HG03469 (cell line): ENCODE results near the gene SMAD3.
"Not testable (repeated sequence)": the region's sequence is repeated elsewhere in the genome, so short reads cannot be mapped to it uniquely, and the experiment has no call there.

ENCODE experiments used
- ATAC-seq: cut with Tn5 transposase; IDR thresholded peaks from one replicate; pipeline ENCODE4 v1.9.1; 2021; ENCODE audit warnings: mild to moderate bottlenecking, moderate library complexity, moderate number of reproducible peaks; ENCODE audit not compliant: unreplicated experiment

The SMAD3 gene

DNA sequence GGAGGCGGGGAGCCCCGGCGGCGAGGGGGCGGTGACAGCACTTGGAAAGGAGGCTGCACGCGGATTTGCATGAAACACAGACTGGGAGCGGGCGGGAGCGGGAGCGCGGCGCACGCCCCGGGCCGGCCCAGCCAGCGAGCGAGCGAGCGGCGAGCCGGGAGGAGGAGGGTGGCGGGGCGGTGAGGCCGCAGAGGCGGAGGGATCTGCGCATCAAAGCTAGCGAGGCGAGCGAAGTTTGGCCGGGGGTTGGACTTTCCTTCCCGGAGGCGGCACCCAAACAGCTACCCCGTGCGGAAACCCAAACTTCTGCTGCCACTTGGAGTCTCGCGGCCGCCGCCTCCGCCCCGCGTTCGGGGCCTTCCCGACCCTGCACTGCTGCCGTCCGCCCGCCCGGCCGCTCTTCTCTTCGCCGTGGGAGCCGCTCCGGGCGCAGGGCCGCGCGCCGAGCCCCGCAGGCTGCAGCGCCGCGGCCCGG is at the start of gene SMAD3:
Gene SMAD3, plus strand, starts transcription at position 72 of the 475 bp plus-strand sequence. CDS start 553 bp downstream, outside the sequence.
- ATAC-seq: no peak

DNA sequence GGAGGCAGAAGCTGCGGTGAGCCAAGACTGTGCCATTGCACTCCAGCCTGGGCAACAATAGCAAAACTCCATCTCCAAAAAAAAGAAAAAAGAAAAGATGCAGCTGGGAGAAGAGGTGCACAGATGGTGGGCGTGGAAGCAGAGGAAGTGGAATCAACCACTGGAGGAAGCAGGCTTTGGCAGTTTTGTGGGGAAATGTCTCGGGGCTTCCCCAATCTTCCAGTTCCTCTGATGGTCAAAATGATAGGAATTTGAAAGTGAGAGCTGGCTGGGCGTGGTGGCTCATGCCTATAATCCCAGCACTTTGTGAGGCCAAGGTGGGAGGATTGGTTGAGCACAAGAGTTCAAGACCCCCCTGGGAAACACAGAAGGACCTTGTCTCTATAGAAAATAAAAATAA is 48.1 kb upstream of the SMAD3 start:
- no peak for ATAC-seq

DNA sequence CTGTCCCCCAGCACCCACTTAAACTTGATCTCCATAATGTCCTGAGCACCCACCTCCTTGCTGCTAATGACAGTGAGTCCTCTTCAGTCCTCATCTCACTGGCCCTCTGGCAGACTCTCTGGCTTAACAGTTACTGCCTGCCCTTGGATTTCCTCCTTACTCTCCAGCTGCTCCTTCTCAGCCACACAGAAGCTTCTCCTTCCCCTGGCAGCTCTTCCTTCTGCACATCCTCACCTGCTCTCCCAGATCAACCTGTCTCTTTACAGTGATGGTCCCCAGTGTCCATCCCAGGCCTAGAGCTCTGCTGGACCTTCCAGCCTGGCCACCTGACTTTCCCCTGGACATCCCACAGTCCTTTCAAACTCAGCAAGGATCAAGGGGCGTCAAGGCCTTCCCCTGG is 47.4 kb upstream of the SMAD3 start:
- no peak for ATAC-seq

DNA sequence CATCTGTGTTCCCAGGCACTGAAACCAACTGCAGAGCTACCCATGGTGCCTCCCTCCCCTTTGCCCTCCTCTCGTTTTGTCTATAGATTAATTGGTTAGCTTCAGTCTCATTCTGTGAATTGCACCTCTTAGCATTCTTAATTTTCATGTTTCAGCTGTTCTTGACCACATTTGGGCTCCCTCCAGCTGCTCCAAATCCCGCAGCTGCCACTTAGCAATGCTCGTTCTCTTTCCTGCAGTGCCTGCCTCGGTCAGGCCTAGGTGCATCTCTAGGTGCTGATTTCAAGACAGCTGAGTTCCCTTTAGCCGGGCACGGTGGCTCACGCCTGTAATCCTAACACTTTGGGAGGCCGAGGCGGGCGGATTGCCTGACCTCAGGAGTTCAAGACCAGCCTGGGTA is 47.0 kb upstream of the SMAD3 start:
- ATAC-seq: no peak

DNA sequence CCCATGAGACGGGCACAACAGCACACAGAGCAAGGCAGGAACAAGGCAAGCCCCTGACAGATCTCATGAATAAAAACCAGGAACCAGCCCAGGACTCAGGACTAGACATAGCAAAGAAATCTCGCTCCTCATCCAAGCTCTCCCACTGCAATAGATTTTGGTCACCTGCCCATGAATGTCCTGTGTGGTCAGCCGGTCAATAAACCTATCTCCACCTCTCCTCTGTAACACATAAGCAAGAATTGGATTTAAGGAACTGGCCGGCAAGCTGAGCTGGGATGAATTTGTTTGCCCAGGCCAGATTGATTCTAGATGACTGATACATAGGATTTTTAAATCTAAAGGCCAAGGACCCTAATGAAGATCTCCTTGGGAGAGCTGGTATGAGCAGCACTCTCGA is 46.3 kb upstream of the SMAD3 start:
- ATAC-seq: no peak

DNA sequence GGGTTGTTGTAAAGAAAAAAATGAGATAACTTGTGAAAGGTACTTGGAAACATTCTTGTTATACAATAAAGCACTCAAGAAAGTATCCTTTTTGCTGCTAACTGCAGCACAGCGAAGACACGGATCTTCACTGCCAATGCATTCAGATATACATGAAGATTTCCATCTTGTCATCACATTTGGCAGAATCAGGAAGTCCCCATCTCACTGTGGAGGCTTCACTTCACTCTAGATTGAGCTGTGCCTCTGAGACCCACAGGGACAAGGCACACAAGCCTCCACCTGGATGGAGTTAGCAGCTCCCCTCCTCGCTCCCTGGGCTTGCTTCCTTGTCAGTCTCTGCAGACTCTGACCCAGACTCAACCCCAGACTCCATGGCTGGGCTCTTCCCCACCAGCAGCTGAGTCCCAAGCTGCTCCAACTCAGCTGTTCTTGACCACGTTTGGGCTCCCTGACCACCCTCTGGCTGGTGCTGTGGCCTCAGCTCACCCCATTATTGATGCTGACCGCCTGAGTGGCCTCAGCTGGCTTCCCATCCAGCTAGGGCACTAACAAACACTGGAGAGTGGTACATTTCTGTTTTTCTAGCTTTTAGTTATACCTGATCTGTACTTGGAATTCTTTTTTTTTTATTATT is 45.4 kb upstream of the SMAD3 start:
- no peak for ATAC-seq

DNA sequence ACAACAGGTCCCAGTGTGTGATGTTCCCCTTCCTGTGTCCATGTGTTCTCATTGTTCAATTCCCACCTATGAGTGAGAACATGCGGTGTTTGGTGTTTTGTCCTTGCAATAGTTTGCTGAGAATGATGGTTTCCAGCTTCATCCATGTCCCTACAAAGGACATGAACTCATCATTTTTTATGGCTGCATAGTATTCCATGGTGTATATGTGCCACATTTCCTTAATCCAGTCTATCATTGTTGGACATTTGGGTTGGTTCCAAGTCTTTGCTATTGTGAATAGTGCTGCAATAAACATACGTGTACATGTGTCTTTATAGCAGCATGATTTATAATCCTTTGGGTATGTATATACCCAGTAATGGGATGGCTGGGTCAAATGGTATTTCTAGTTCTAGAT is 44.7 kb upstream of the SMAD3 start:
- ATAC-seq: not testable (repeated sequence)

DNA sequence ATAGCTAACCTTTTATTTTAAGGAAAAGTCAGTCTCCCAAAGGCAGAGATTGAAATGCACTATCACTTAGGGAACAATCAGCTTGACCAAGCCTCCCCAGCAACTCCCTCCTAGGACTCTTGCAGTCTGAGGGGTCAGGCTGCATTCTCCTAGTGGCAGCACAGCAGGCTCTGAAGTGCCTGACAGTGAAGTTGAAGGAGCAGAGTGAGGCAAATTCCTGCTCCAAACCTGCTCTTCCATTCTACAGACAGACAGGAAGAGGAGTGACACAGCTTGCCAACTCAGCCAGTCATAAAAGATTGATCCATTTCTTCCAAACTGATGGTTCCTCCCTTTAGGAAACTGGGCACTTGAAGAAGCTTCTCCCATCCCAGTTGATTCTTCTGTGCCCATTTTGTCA is 43.9 kb upstream of the SMAD3 start:
- ATAC-seq: no peak

DNA sequence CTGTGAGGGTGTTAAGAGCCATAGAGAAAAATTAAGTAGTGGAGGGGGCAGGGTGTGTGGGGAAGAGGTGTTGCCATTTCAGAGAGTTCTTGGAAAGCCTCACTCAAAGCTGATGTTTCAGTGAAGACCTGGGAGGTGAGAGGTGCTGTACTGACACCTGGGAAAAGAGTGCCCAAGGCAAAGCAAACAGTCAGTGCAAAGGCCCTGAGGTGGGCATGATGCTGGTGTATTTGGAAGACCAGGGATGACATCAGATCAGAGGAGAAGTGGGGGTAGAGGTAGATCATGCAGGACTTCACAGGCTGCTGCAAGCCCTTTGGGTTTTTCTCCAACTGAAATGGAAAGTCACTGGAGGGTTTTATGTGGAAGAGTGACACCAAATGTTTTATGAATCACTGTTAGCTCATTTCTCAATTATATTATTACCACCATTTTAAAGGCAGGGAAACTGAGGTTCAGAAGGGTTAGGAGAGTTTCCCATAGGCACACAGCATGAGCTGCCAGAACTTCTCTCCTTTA is 42.8 kb upstream of the SMAD3 start:
- ATAC-seq: no peak

DNA sequence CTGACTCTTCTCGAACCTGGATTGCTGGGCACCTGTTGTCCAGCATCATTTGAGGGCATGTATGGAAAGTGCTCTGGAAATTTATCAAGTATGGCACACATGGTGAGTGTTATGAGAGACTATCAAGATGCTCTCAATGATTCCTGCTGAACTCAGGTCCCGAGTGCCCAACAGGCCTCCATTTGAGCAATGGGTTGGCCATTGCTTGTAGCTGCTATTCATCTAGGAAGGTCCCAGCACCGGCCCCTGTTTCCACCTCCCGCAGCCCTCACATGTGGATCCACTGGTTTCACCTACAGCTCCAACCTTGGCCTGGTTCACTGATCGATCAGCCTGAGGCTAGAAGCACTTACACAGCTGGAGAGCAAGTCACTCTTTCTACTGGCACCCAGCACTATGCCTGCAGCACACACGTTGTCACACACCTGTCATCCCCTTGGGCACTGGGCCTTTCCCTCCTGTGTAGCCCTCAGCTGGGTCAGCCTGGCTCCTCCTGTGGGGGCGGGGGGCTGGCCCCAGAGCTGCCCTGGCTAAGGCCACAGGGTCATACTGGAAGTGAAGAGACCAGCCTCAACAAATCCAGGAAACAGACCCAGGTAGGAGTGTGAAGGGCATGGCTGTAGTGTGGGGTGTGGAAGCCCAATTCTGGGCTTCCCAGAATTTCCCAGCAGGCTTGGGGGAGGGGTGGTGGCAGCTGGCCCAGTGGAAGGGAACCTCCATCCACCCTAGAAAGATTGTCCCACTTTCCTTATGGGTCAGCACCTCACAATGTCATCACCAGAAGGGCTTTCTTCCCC is 41.7 kb upstream of the SMAD3 start:
- no peak for ATAC-seq

DNA sequence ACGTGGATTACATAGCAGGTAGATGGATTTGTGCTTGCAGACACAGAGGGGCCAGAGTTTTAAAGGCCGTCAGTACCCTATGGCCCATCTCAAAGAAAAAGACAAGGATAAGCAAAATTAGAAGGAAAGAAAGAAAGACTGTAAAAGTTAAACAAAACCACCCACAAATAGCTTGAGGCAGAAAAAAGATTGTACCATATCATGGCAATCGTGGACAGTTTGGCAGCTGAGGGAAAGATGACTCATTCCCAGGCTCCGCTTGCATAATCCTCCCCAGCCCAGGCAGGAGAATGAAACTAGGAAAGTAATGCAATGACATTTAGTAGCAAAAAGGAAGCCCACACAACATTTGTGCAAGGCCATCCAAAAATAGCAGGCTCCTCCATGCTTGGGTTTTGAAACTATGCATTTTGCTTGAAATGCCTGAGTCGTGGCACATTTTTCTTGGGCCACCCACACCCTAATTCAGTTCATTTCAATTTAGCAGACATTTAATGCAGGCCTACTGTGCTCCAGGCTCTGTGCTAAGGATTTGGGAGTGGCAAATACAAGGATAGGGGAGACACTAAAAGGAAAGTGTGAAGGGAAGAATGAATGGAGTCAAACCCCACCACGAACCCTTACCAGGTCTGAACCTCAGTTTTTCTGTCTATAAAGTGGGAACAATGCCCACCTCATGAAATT is 40.9 kb upstream of the SMAD3 start:
- no peak for ATAC-seq

DNA sequence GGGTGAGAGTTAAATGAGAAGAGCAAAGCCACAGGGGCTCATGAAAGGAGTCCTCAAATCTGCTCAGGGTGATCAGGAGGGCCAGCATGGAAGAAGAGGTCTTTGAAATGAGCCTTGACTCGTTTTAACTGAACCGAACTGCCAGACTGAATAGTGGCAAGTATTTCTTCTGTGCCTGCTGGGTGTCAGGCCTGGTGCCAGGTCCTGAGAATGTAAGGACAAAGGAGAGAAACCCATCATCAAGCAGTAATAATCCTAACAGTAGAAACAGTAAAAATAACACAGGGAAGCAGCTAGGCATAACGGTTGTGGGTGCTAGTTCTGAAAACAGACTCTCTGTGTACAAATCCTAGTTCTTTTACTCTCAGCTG is 40.4 kb upstream of the SMAD3 start:
- ATAC-seq: no peak

DNA sequence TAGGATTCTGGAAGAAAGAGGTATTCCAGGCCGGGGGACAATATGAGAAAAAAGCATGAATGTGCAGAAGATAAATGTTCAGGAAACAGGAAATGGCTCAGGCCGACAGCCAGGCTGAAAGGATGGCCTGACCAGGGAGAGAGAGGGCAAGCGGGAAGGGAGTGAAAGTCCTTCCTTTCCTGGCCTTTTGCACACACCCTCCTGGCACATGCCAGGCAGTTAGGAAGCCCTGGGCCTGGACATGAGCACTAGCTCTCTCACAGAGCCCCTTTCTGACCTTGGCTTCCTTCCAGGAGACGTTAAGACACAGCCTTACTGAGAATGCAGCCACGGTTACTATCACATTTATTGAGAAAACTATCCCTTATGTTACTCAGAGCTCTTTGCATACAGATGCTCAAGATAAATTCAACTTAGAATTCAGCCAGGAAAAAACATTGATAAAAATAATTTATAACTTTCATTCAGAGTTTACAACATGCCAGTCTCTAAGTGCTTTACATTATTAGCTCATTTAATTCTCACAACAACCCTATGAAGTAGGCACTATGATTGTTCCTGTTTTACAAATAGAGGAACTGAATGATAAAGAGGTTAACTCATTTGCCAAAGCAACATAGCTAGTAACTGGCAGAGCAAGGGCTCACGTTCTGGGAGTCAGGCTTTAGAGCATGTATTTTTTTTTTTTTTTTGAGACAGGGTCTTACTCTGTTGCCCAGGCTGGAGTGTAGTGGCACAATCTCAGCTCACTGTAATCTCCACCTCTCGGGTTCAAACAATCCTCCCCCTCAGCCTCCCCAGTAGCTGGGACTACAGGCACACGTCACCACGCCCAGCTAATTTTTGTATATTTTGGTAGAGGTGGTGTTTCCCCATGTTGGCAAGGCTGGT is 39.4 kb upstream of the SMAD3 start:
- ATAC-seq: no peak

DNA sequence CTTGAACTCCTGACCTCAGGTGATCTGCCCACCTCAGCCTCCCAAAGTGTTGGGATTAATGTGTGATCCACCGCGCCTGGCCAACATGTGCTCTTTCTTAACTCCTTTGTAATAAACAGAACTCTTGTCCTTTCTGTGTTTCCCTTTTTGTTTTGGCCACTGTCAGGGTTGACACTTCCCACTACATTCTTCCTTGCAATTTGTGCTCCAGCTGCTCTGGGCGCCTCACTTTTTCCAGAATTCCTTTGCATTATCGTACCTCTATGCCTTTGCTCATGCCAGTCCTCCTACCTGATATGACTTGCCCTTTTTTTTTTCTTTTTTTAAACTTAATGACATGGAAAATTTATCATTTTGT is 38.8 kb upstream of the SMAD3 start:
- ATAC-seq: no peak

DNA sequence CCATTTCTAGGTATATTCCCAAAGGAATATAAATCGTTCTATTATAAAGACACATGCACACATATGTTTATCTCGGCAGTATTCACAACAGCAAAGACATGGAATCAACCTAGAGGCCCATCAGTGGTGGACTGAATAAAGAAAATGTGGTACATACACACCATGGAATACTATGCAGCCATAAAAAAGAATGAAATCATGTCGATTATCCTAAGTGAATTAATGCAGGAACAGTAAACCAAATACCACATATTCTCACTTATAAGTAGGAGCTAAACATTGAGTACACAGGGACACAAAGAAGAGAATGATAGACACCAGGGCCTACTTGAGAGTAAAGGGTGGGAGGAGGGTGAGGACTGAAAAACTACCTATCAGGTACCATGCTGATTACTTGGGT is 37.0 kb upstream of the SMAD3 start:
- not testable (repeated sequence) for ATAC-seq

DNA sequence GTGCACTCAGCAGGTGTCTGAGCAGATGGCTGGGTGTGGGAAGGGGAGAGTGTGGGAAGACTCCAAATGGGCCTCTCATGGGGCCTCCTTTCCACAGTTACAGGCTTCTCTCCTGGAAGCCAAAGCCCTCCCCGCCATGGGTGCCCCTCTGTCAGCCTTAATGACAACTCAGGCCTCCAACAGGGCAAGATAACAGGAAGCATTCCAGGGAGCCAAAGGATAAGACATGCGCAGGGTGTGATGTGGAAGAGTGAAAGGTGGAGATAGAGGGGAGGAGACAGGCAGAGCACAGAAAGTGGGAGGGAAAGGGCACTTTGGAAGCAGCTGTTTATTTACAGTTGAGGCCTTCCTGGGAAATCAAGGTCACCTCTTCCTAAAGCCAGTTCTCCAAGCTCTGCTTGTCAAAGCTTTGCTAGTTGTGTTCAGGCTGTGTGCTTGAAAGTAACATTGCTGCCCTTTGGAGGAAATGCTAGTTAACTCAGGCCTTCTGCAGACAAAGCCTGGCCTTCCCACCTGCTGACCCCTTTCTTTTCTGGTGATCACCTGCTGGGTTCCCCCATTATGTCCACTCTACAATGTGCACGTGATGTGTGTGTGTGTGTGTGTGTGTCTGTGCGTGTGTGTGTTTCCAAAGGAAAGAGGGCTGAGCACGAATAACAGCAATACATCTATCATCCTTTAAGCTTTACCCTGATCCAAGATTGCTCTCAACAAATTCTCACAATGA is 35.2 kb upstream of the SMAD3 start:
- no peak for ATAC-seq

DNA sequence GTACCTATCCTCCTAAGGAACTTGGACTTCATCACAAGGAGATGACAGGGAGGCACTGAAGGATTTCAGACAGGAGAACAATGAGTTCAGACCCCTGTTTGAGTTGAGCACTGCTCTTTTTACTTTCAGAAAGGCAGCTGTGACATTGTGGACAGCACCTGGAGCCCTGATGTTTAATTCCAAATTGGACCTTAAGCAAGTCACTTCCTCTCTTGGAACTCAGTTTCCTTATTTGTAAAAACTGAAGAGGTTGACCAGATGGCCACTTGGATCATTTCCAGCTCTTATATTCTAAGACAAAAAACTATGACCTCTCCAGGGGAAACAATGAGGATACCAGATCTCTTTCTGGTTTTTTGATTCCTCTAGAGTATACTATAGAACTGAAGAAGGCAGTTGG is 34.1 kb upstream of the SMAD3 start:
- ATAC-seq: no peak

DNA sequence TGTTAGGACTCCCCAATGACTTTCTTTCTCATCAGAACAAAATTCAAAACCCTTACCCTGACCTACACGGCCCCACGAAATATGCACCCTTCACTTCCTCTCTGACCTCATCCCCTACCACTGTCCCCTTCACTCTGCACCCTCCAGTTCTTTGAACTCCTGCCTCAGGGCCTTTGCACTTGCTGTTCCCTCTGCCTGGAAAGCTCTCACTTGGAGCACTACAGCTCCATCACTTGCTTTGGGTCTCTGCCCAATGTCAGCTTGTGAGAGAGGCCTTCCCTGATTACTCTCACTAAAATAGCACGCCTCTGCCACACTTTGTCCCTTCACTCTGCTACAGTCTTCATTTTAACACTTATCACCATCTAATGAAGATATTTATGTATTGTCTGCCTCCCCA is 32.8 kb upstream of the SMAD3 start:
- ATAC-seq: no peak

DNA sequence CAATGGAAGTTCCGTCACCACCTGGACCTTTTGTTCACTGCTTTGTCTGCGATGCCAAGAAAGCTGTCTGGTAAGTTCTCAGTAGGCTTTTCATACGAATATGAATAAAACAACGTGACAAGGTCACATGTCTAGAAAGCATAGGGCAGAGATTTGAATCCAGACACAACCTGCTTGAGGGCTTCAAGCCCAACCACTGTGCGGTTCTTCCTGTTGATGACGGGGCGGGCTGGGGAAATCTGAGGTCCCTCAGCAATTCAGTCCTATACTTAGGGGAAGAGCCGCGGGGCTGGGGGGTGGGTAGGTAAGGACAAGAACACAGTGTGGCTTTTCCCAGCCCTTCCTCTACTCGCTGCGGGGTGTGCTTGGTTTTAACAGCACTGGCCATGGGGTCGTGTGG is 32.4 kb upstream of the SMAD3 start:
- no peak for ATAC-seq

DNA sequence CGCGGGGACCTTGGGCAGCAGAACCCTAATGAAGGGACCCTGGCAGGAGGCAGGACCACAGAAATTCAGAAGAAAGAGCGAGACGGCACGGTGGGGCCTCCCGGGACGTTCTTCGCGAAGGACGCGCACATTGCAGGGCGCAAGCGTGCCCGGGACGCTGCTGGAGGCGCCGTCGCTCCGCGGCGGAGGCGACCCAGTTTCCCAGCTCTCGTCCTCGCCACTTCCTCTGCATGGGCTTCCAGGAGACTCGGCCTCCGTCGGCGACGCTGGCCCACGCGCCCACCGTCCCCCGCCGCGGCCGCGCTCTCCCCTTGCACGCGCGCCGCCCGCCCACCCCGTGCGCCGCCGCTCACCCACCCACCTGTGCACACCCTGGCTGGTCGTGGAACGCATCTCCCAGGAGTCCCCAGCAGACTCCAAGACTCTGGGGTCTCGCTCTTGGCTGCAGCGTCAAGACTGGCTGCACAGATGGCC is 31.8 kb upstream of the SMAD3 start:
- no peak for ATAC-seq
